C4-2B (cell line): ENCODE data around the gene SIK3.

Experiments
- ZFX ChIP-seq: fragments of 450-650 bp; IDR thresholded peaks from 2 replicates; pipeline ENCODE4 v1.6.1; 2017
- TF ChIP-seq, protein P1 (sequence below): fragments of 450-650 bp; conservative IDR thresholded peaks from 2 replicates; pipeline ENCODE4 v1.5.1; 2017; ENCODE audit warnings: mild to moderate bottlenecking

DNA sequence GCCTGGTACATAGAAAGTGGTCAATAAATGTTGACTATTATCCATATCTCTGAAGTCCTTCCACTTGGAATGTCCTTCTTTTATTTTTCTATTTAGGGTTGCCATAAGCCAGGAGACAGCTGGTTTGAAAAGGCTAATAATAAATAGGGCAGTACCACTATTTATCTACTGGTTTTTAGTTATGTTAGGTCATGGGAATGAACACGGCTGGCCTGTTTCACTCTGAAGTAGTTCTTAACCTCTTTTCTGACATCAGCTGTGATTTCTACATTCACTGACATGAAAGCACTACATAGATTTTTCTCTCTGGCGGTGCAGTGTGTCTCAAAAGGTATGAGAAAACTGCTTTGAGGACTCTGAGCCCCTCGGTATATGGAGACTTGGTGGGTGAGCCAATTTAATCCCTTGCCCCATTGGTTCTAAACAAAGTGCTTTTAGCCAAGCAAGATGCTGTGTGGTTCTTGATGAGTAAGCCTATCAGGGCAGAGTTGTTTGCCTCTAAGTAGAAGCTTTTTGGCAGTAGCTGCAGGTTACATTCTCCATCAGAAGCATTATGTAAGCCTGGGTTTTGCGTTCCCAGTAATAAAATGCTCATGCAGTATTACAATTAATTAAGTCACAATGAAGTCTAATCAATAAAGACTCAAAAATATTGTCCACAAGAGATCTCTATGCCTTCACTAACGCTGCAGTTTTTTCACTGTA lies 212.1 kb downstream of the SIK3 start:
- TF ChIP-seq, protein P1, sequence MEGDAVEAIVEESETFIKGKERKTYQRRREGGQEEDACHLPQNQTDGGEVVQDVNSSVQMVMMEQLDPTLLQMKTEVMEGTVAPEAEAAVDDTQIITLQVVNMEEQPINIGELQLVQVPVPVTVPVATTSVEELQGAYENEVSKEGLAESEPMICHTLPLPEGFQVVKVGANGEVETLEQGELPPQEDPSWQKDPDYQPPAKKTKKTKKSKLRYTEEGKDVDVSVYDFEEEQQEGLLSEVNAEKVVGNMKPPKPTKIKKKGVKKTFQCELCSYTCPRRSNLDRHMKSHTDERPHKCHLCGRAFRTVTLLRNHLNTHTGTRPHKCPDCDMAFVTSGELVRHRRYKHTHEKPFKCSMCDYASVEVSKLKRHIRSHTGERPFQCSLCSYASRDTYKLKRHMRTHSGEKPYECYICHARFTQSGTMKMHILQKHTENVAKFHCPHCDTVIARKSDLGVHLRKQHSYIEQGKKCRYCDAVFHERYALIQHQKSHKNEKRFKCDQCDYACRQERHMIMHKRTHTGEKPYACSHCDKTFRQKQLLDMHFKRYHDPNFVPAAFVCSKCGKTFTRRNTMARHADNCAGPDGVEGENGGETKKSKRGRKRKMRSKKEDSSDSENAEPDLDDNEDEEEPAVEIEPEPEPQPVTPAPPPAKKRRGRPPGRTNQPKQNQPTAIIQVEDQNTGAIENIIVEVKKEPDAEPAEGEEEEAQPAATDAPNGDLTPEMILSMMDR, result no peak
- TF ChIP-seq ZFX, result no peak
